ENCODE measurements around the gene MED14. TPM values are rescaled to one million over a fixed set of nuclear protein-coding genes. Genes with fewer than 3 reads are reported as not detected.

MED14 gene
- total RNA-seq, 2 experiments from 2014 or later, result 40.3 to 51.4 TPM

- peaks cover 21% of the 10 kb centered on the region for H3K36me3 Mint-ChIP-seq
- no peak overlapping the region for H3K4me3 Mint-ChIP-seq
- H3K27ac Mint-ChIP-seq, result no peak overlapping the region
- no peaks in the 10 kb centered on the region for H3K9me3 Mint-ChIP-seq
- POLR2A ChIA-PET, result no interaction called here
- no peaks in the 10 kb centered on the region for H3K27me3 Mint-ChIP-seq
- DNase-seq, result no peak
- peaks cover 1% of the 10 kb centered on the region for H3K4me1 Mint-ChIP-seq
- no peak for ATAC-seq (ENCODE audit: low read depth)
Observed at GRCh38 chrX:40683245-40683644, 52.1 kb downstream of the MED14 start.

GRCh38 chrX:40671126-40671525 lies 64.2 kb downstream of the MED14 start:
- Mint-ChIP-seq H3K4me1 (no peaks in the 10 kb centered on the region), H3K27me3 (no peaks in the 10 kb centered on the region), H3K36me3 (peaks cover 17% of the 10 kb centered on the region), H3K27ac (no peak overlapping the region), H3K4me3 (no peak overlapping the region), H3K9me3 (no peaks in the 10 kb centered on the region)
- no peak for DNase-seq
- POLR2A ChIA-PET, result no interaction called here
- ATAC-seq (ENCODE audit: low read depth), result no peak

GRCh38 chrX:40663880-40664630 lies 71.3 kb downstream of the MED14 start:
- Mint-ChIP-seq H3K4me3 (no peak overlapping the region), H3K36me3 (peaks cover 15% of the 10 kb centered on the region), H3K4me1 (peaks cover 5% of the 10 kb centered on the region), H3K27me3 (no peaks in the 10 kb centered on the region), H3K27ac (no peak overlapping the region), H3K9me3 (no peaks in the 10 kb centered on the region)
- ATAC-seq (ENCODE audit: low read depth) (no peak), DNase-seq (no peak)
- POLR2A ChIA-PET, result no interaction called here

DNA sequence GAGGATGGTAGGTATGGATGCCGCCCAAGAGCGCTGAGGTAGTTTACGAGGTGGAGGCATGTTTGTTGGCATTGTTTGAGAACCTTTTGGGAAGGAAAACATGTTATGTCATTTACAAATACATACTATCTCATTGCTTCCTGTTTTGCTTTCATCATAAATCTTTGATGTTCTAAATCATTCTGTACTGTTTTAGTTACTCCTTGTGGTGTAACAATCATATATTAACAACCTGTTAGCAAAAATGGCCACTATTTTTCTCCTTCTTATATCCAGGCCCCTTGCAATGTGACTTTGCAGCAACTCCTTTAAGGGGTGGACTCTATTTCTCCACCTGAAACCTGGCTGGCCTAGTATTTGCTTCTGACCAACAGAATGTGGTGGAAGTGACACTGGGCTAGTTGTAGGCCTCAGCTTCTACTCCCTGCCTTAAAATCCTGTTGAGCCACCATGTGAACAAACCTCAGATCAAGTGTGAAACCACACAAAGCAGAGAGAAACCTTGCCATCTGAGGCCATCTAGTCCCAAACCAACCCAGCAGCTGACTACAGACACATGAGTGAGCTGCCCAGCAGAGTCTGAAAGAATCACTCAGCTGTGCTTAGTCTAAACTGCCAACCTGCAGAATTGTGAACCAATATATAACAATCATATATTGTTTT lies 72.1 kb downstream of the MED14 start:
- POLR2A ChIA-PET, result no interaction called here
- H3K4me1 Mint-ChIP-seq, result peaks cover 5% of the 10 kb centered on the region
- ATAC-seq (ENCODE audit: low read depth) (no peak), DNase-seq (no peak)
- peak overlapping the region; percentile 42 for H3K27ac Mint-ChIP-seq
- H3K9me3 Mint-ChIP-seq, result no peaks in the 10 kb centered on the region
- H3K36me3 Mint-ChIP-seq, result peaks cover 15% of the 10 kb centered on the region
- H3K4me3 Mint-ChIP-seq, result no peak overlapping the region
- H3K27me3 Mint-ChIP-seq, result no peaks in the 10 kb centered on the region

DNA sequence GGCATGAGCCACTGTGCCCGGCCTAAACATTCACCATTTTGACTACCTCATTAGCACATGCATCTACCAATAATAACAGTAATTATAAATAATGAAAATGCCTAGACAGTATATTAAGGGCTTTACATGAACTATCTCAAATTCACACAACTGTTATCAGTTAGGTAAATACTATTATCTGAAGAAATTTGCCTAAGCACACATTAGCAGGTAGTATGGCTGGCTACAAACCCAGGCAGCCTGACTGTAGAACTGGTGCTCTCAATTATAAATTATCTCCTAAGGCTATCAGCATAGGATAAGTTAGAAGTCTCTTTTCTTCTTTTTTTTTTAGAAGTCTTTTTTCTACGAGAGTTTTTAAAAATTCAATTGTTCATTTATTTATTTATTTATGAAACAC lies 73.9 kb downstream of the MED14 start:
- no peak overlapping the region for H3K27ac Mint-ChIP-seq
- POLR2A ChIA-PET, result no interaction called here
- H3K9me3 Mint-ChIP-seq, result no peaks in the 10 kb centered on the region
- H3K4me3 Mint-ChIP-seq, result no peak overlapping the region
- DNase-seq (no peak), ATAC-seq (ENCODE audit: low read depth) (no peak)
- H3K4me1 Mint-ChIP-seq, result peaks cover 5% of the 10 kb centered on the region
- H3K36me3 Mint-ChIP-seq, result peaks cover 6% of the 10 kb centered on the region
- H3K27me3 Mint-ChIP-seq, result no peaks in the 10 kb centered on the region

DNA sequence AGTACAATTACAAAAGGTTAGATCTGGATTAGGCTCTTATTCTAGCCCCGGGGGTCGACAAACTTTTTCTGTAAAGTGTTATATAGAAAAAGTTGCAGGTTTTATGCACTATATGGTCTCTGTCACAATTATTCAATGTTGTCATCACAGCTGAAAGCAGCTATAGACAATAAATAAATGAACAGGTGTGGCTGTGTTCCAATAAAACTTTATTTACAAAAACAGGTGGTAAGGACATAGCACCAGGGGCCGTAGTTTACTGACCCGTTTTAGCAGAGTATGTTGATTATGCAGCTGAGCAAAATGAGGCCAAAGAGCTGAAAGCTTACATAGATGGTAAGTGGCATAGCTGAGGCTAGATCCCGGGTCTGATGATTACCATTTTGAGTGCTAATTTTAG lies 75.0 kb downstream of the MED14 start:
- no peaks in the 10 kb centered on the region for H3K9me3 Mint-ChIP-seq
- H3K4me3 Mint-ChIP-seq, result no peak overlapping the region
- peaks cover 5% of the 10 kb centered on the region for H3K4me1 Mint-ChIP-seq
- ATAC-seq (ENCODE audit: low read depth) (no peak), DNase-seq (no peak)
- POLR2A ChIA-PET, result no interaction called here
- H3K27me3 Mint-ChIP-seq, result no peaks in the 10 kb centered on the region
- H3K27ac Mint-ChIP-seq, result no peak overlapping the region
- H3K36me3 Mint-ChIP-seq, result peaks cover 6% of the 10 kb centered on the region

DNA sequence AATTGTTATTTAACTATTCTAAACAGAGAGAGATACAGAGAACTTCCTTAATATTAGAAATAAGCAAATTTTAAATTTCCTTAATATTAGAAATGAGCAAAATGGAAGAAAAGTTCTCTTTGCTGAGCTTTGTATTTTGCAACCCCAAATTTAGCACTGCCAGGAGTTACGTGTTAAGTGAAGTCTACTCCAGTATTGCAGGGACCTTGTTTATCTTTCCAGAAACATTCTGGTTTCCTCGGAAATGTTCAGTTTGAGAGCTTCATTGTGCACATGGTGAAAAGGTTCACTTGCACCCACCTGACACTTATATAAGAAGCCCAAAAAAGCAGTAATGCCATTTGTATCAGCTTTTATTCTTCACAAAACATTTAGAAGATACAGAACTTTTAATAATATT lies 81.8 kb downstream of the MED14 start:
- H3K9me3 Mint-ChIP-seq, result no peaks in the 10 kb centered on the region
- no peak for DNase-seq

DNA sequence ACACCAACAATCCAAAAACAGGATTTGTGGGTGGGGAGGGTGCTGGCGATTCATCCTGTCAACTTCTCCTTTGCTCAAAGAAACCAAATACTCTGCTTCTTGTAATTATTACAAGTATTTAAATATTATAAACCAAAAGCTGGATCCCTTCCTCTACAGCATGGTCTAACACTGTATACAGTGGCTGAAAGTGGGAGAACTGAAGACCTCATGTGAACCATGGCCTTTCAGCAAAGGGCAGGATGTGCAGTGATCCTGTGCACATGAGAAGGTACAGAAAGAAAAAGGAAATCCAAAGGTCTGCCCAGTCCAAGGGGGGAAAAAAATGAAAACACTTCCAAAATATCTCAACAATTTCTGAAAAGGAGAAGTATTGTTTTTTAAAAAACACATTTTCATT lies 82.7 kb downstream of the MED14 start:
- ATAC-seq (ENCODE audit: low read depth) (no peak), DNase-seq (no peak)
- peaks cover 3% of the 10 kb centered on the region for H3K4me1 Mint-ChIP-seq
- no peaks in the 10 kb centered on the region for H3K9me3 Mint-ChIP-seq
- no peaks in the 10 kb centered on the region for H3K27me3 Mint-ChIP-seq
- H3K4me3 Mint-ChIP-seq, result no peak overlapping the region
- peaks cover 8% of the 10 kb centered on the region for H3K36me3 Mint-ChIP-seq
- POLR2A ChIA-PET, result no interaction called here
- no peak overlapping the region for H3K27ac Mint-ChIP-seq

More for the DNA sequence above, 81.8 kb downstream of the MED14 start:
- Mint-ChIP-seq H3K27ac (no peak overlapping the region), H3K36me3 (peaks cover 8% of the 10 kb centered on the region), H3K27me3 (no peaks in the 10 kb centered on the region), H3K4me1 (peaks cover 2% of the 10 kb centered on the region), H3K4me3 (no peak overlapping the region)
- ATAC-seq (ENCODE audit: low read depth), result no peak
- POLR2A ChIA-PET, result no interaction called here

DNA sequence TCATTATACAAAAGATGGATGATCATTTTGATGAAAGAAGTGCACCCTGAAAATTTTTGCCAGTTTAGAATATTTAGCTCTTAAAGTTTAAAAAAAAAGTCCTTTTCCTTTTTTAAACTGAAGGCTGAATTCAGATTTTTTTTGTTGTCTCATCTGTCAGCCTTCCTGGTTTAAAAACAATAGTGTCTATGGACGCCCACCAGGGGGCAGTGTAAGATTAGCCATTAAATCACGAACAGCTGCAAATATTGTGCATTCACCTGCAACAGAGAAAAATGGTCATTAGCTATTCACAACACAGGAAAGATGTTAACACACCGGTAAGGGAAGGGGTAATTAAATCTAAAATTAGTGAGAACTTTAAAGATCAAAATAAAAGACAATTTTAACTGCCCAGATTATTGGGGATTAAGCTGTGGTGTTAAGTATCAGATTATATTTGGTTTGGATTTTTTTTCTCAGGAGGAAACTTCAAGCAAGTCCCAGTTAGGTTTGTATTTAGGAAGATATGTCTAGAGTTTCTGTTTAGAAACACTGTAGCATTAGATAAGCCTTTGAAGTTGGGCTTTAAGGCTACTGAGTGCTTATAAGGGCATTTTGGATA lies 83.6 kb downstream of the MED14 start:
- Mint-ChIP-seq H3K9me3 (no peaks in the 10 kb centered on the region), H3K27ac (peak overlapping the region; percentile 51), H3K4me3 (no peak overlapping the region), H3K4me1 (peaks cover 4% of the 10 kb centered on the region), H3K36me3 (peaks cover 8% of the 10 kb centered on the region), H3K27me3 (no peaks in the 10 kb centered on the region)
- DNase-seq (peak; percentile 31), ATAC-seq (ENCODE audit: low read depth) (no peak)
- POLR2A ChIA-PET, result interaction anchor here (0.9 kb wide), 2 partner anchors 83 to 143 kb away, joined by 3 to 5 read pairs; partner anchors contain the start of gene MED14

DNA sequence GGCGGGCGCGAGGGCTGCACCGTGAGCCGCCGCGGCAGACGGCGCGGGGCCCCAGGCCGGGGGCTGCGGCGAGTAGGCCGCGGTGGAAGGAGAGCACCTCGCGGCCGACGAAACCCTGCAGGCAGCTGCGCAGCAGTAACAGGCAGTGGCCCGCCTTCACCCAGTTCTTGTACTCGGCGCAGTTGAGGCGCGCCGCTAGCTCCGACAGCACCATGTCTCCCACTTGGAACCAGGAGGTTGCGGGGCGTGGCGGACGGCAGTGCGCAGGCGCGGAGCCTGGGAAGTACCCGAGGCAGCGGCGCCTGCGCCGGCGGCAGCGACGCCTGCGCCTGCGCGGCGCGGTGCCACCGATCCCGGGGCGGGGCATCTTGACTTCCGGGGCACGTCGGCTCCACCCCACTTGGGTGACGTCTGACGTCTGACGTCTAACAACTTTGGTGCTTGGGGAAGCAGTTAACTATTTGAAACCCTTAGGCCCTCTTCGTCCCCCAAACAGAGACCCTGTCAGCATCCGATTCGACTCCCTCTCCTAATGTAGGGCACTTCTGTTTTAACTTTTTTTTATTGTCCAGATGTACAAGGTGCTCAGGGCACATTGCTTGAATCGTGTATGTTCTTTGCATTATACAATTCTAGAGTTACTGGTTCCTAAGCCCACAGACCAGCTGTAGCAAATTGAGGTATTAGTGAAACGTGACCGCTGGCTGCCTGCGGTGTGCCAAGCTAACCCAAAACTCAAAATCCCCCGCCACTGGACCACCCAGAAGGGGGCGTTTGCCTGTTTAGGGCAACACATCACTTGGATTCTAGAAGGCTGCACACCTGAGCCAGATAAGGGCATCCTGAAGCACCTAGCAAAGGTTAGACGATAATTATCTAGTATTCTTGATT lies 87.8 kb downstream of the MED14 start, which contains the start of gene CXorf38:
TSS of gene CXorf38 (minus strand) at position 255 of the 891 bp plus-strand sequence. CDS start at position 214, 41 bp downstream.
- peaks cover 14% of the 10 kb centered on the region for H3K4me1 Mint-ChIP-seq
- no peaks in the 10 kb centered on the region for H3K27me3 Mint-ChIP-seq
- H3K27ac Mint-ChIP-seq, result peak within 1 kb of the TSS; percentile 97
- H3K36me3 Mint-ChIP-seq, result peaks cover 16% of the 10 kb centered on the region
- H3K4me3 Mint-ChIP-seq, result peak within 1 kb of the TSS; percentile 87
- ATAC-seq (ENCODE audit: low read depth) (peak; percentile 76), DNase-seq (peak; percentile 91)
- POLR2A ChIA-PET, result interaction anchor here (1.3 to 2.3 kb wide), 3 partner anchors 67 to 438 kb away, joined by 3 to 8 read pairs (median 3); partner anchors contain the start of genes ATP6AP2 and USP9X
- no peaks in the 10 kb centered on the region for H3K9me3 Mint-ChIP-seq

DNA sequence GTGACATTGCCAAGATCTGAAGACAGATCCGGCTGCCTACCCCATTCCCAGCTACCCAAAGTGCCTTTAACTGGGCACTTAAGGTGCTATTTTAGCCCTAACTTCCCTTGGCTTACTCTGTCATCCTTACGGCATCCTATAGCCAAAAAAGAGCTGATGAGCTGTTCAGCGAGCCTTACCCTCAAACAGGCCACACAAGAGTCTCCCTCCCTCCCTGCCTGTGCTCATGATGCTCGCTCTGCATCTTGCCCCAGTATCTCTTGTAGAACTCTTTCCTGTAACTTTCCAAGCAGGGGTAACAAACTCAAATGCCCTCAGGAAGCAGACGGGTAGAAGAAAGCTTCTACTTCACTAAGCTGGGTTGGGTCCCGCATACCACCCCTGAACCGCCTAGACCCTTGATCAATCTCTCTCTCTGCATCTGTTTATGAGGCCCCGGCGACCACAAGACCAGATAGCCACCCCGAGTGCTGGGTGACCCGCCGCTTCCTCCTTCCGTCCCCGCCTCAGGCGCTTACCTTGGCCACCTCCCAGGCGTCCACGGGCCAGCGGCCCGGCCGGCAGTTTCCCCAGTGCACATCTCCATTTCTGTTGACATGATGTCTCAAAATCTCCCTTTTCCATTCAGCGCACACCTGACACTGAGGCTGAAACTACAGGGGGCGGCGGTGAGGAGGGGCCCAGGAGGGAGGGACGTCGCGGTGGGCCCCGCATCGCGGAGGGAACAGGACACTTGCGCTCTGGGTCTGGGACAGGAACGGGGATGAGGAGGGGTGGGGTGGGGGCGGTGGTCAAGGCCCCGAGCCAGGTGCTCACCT lies 88.6 kb downstream of the MED14 start:
- ATAC-seq (ENCODE audit: low read depth) (peak; percentile 16), DNase-seq (peak; percentile 53)
- peaks cover 19% of the 10 kb centered on the region for H3K4me1 Mint-ChIP-seq
- H3K4me3 Mint-ChIP-seq, result peak overlapping the region; percentile 87
- peak overlapping the region; percentile 92 for H3K27ac Mint-ChIP-seq
- H3K9me3 Mint-ChIP-seq, result no peaks in the 10 kb centered on the region
- H3K27me3 Mint-ChIP-seq, result no peaks in the 10 kb centered on the region
- POLR2A ChIA-PET, result interaction anchor here (1.3 to 2.3 kb wide), 3 partner anchors 66 to 439 kb away, joined by 3 to 9 read pairs (median 8); partner anchors contain the start of genes ATP6AP2 and USP9X
- H3K36me3 Mint-ChIP-seq, result peaks cover 23% of the 10 kb centered on the region

DNA sequence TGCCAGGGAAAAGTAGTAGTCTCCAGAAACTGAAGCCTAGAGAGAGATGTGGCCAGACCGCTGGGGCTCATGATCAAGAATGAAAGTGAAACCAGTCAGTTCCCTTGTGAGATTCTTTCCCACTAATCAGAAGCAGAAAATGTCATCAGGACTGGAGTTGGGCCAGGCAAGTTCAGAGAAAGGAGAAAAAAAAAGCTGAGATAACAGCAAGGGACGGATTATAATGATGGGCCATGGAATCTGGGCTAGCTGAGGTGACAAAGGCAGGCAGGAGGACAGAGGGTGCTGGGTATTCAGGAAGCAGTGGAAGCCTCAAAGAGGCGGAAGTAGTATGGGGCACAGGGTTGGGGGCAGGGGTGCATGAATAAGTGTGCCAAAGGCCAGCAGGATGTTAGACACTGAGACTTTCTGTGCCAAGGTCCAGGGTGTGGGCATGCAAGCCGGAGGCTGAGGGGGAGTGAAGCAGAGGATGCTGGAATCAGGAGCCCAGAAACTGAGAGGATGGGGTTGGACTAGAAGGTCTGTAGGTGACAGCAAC lies 90.5 kb downstream of the MED14 start:
- peak; percentile 51 for DNase-seq
- Mint-ChIP-seq H3K27ac (peak overlapping the region; percentile 96), H3K27me3 (no peaks in the 10 kb centered on the region), H3K9me3 (no peaks in the 10 kb centered on the region), H3K4me3 (peak overlapping the region; percentile 91), H3K36me3 (peaks cover 20% of the 10 kb centered on the region), H3K4me1 (peaks cover 19% of the 10 kb centered on the region)
- ATAC-seq (ENCODE audit: low read depth), result peak; percentile 57
- POLR2A ChIA-PET, result interaction anchor here (0.5 to 1.4 kb wide), 2 partner anchors 64 to 71 kb away, joined by 4 read pairs; partner anchors contain the start of gene ATP6AP2

Data from activated naive CD8-positive, alpha-beta T cell treated with anti-CD3 and anti-CD28 coated beads, Interleukin-2, amount 10 ng/mL, durations not matched to agents 7 days and 5 days (primary cell).